ENCODE data around the gene ZBTB38. TPM values are rescaled to one million over a fixed set of nuclear protein-coding genes. Genes with fewer than 3 reads are reported as not detected.

Gene ZBTB38
- total and polyA plus RNA-seq, 2 experiments from 2014 or later, result 8.7 to 11.5 TPM

DNA sequence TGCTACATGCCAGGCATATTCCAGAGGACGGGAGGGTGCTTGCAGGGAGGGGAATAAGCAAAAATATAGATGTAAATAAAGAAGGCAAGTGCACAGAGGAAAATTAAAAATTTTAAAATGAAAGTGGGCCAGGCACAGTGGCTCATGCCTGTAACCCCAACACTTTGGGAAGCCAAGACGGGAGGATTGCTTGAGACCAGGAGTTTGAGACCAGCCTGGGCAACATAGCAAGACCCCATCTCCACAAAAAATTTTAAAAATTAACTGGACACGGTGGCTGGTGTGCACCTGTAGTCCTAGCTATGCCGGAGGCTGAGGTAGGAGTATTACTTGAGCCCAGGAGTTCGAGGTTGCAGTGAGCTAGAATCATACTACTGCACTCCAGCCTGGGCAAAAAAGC is 22.4 kb downstream of the ZBTB38 start (continued):
- TF ChIP-seq, protein P1, sequence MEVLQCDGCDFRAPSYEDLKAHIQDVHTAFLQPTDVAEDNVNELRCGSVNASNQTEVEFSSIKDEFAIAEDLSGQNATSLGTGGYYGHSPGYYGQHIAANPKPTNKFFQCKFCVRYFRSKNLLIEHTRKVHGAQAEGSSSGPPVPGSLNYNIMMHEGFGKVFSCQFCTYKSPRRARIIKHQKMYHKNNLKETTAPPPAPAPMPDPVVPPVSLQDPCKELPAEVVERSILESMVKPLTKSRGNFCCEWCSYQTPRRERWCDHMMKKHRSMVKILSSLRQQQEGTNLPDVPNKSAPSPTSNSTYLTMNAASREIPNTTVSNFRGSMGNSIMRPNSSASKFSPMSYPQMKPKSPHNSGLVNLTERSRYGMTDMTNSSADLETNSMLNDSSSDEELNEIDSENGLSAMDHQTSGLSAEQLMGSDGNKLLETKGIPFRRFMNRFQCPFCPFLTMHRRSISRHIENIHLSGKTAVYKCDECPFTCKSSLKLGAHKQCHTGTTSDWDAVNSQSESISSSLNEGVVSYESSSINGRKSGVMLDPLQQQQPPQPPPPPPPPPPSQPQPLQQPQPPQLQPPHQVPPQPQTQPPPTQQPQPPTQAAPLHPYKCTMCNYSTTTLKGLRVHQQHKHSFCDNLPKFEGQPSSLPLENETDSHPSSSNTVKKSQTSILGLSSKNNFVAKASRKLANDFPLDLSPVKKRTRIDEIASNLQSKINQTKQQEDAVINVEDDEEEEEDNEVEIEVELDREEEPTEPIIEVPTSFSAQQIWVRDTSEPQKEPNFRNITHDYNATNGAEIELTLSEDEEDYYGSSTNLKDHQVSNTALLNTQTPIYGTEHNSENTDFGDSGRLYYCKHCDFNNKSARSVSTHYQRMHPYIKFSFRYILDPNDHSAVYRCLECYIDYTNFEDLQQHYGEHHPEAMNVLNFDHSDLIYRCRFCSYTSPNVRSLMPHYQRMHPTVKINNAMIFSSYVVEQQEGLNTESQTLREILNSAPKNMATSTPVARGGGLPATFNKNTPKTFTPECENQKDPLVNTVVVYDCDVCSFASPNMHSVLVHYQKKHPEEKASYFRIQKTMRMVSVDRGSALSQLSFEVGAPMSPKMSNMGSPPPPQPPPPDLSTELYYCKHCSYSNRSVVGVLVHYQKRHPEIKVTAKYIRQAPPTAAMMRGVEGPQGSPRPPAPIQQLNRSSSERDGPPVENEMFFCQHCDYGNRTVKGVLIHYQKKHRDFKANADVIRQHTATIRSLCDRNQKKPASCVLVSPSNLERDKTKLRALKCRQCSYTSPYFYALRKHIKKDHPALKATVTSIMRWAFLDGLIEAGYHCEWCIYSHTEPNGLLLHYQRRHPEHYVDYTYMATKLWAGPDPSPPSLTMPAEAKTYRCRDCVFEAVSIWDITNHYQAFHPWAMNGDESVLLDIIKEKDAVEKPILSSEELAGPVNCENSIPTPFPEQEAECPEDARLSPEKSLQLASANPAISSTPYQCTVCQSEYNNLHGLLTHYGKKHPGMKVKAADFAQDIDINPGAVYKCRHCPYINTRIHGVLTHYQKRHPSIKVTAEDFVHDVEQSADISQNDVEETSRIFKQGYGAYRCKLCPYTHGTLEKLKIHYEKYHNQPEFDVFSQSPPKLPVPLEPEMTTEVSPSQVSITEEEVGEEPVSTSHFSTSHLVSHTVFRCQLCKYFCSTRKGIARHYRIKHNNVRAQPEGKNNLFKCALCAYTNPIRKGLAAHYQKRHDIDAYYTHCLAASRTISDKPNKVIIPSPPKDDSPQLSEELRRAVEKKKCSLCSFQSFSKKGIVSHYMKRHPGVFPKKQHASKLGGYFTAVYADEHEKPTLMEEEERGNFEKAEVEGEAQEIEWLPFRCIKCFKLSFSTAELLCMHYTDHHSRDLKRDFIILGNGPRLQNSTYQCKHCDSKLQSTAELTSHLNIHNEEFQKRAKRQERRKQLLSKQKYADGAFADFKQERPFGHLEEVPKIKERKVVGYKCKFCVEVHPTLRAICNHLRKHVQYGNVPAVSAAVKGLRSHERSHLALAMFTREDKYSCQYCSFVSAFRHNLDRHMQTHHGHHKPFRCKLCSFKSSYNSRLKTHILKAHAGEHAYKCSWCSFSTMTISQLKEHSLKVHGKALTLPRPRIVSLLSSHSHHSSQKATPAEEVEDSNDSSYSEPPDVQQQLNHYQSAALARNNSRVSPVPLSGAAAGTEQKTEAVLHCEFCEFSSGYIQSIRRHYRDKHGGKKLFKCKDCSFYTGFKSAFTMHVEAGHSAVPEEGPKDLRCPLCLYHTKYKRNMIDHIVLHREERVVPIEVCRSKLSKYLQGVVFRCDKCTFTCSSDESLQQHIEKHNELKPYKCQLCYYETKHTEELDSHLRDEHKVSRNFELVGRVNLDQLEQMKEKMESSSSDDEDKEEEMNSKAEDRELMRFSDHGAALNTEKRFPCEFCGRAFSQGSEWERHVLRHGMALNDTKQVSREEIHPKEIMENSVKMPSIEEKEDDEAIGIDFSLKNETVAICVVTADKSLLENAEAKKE (CRISPR knock-in tag; IDR thresholded peaks at IDR 0.05), result no peak
- TF ChIP-seq, protein P2, sequence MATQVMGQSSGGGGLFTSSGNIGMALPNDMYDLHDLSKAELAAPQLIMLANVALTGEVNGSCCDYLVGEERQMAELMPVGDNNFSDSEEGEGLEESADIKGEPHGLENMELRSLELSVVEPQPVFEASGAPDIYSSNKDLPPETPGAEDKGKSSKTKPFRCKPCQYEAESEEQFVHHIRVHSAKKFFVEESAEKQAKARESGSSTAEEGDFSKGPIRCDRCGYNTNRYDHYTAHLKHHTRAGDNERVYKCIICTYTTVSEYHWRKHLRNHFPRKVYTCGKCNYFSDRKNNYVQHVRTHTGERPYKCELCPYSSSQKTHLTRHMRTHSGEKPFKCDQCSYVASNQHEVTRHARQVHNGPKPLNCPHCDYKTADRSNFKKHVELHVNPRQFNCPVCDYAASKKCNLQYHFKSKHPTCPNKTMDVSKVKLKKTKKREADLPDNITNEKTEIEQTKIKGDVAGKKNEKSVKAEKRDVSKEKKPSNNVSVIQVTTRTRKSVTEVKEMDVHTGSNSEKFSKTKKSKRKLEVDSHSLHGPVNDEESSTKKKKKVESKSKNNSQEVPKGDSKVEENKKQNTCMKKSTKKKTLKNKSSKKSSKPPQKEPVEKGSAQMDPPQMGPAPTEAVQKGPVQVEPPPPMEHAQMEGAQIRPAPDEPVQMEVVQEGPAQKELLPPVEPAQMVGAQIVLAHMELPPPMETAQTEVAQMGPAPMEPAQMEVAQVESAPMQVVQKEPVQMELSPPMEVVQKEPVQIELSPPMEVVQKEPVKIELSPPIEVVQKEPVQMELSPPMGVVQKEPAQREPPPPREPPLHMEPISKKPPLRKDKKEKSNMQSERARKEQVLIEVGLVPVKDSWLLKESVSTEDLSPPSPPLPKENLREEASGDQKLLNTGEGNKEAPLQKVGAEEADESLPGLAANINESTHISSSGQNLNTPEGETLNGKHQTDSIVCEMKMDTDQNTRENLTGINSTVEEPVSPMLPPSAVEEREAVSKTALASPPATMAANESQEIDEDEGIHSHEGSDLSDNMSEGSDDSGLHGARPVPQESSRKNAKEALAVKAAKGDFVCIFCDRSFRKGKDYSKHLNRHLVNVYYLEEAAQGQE (IDR thresholded peaks at IDR 0.05; ENCODE audit: unreplicated experiment), result no peak
- no peak for TF ChIP-seq EZH2phosphoT487 (IDR thresholded peaks at IDR 0.05; ENCODE audit: unreplicated experiment)

DNA sequence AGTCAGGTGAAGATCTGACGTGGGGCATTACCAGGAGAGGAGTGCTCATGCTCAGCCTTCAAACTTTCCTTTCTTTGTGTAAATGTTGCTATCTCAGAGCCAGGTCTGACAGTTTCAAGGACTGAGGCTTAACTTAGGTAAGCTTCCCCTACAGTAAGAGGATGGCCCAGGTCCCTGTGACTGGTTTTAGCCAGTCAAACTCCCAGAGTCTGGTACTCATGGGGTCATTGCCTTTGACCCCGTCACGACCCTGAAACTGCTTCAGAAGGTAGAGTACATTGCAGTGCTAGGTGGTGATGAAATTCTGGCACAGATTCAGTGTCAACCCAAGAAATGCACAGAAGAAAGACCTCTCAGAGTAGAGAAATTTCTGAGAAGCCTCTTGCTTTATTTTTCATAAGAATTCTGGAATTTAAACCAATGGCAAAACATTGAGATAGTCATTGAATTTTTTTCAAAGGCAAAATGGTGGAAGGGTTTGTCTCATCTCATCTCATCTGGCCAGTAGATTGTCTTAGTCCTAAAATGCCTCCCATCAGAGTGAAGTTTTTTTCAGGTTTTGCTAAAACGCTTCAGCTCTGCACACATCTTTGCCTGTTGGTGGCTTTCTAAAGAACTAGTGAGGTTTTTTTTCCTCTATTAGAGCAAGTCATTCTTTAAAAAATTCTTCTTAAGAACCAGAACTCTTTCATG is 23.1 kb downstream of the ZBTB38 start:
- Mint-ChIP-seq H3K27ac (no peak overlapping the region), H3K4me1 (peaks cover 61% of the 10 kb centered on the region), H3K27me3 (ENCODE audit: insufficient read depth, low read depth, poor library complexity) (peaks cover 3% of the 10 kb centered on the region), H3K9me3 (peaks cover 2% of the 10 kb centered on the region; the same call in 1 of the 3 replicates), H3K4me3 (no peak overlapping the region), H3K36me3 (ENCODE audit: low read depth) (no peaks in the 10 kb centered on the region)
- H4K20me1 ChIP-seq (replicated peaks; ENCODE audit: insufficient read depth), result no peaks in the 10 kb centered on the region
- no peaks in the 10 kb centered on the region for H3K27me3 ChIP-seq (ENCODE audit: insufficient read depth)
- no peaks in the 10 kb centered on the region for H3F3A ChIP-seq (replicated peaks; ENCODE audit: low read depth)
- H3K79me2 ChIP-seq (replicated peaks; ENCODE audit: insufficient read depth), result no peaks in the 10 kb centered on the region
- peak overlapping the region; percentile 44; the same call in 1 of the 2 replicates for H2AFZ ChIP-seq
- no peaks in the 10 kb centered on the region for H3K36me3 ChIP-seq (ENCODE audit: insufficient read depth)
- no peak overlapping the region for H3K4me3 ChIP-seq
- no peaks in the 10 kb centered on the region for H3K9me2 ChIP-seq (ENCODE audit: insufficient read depth)
- peaks cover 51% of the 10 kb centered on the region for H3K4me1 ChIP-seq (ENCODE audit: insufficient read depth)
- DNase-seq (ENCODE audit: low spot score), result no peak
- ATAC-seq, result no peak
- H3K4me2 ChIP-seq, result no peak overlapping the region
- no peak overlapping the region for H3K27ac ChIP-seq (ENCODE audit: low read depth)
- TF ChIP-seq POLR2AphosphoS5 (IDR thresholded peaks at IDR 0.05; ENCODE audit: low read depth) (no peak), JUNB (IDR thresholded peaks at IDR 0.05; ENCODE audit: unreplicated experiment) (no peak)
- TF ChIP-seq, protein P2 (IDR thresholded peaks at IDR 0.05; ENCODE audit: unreplicated experiment), result no peak

Measured in GM23338 (cell line).